ENCODE data around the gene FAM228A. TPM values are rescaled to one million over a fixed set of nuclear protein-coding genes. Genes with fewer than 3 reads are reported as not detected.

FAM228A gene
- total RNA-seq, 1 experiment from 2014 or later, result not detected

DNA sequence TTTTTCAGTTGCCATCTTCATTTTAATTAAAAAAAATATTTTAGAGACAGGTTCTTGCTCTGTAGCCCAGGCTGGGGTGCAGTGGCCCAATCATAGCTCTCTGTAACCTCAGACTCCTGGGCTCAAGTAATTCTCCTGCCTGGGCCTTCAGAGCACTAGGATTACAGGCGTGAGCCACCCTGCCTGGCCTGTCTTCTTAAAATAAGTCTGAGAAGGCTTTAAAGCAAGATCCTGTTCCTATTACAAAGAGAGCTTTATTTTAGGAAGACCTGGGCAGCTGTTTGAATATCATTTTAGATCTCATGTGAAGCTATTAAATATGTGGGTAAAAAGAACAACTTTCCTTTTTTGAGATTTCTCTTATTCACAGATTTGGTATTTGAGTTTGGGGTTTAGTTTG lies 1.5 kb downstream of the FAM228A start:
- POLR2A ChIA-PET, result no interaction called here

DNA sequence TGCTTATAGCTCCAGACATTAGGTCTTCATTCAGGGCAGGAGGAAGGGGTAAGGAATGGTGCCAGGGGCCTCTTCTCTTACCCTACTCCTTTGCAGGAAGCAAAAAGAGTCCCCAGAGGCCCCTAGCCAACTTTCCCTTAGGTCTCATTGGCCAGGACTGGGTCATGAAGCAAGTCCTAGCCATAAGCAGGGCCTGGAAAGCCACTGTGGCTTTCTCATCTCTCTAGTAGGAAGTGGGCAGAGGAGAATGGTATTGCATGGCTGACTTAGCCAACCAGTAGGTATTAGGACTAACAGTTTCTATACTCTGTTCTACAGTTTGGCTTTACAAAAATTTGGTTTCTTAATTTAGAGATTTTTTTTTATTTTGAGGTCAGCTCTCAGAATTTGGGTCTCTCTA lies 4.8 kb downstream of the FAM228A start:
- no peak for TF ChIP-seq CTCF (IDR thresholded peaks at IDR 0.05; ENCODE audit: insufficient read depth in 1 of 2, low read depth in 1 of 2, low read length in 1 of 2, severe bottlenecking in 1 of 2, unreplicated experiment in 1 of 2)
- Mint-ChIP-seq H3K9me3 (ENCODE audit: unreplicated experiment) (no peaks in the 10 kb centered on the region), H3K4me3 (ENCODE audit: unreplicated experiment) (no peak overlapping the region), H3K36me3 (ENCODE audit: insufficient read depth, unreplicated experiment) (no peaks in the 10 kb centered on the region), H3K4me1 (ENCODE audit: low read depth, unreplicated experiment) (no peaks in the 10 kb centered on the region), H3K27ac (ENCODE audit: unreplicated experiment) (no peak overlapping the region), H3K27me3 (ENCODE audit: insufficient read depth, unreplicated experiment) (no peaks in the 10 kb centered on the region)
- POLR2A ChIA-PET, result no interaction called here
- Histone ChIP-seq H3K36me3 (ENCODE audit: control insufficient read depth, insufficient read depth, low read length) (no peaks in the 10 kb centered on the region), H3K9me3 (no peaks in the 10 kb centered on the region), H3K27me3 (replicated peaks; ENCODE audit: control insufficient read depth, insufficient read depth, low read length) (no peaks in the 10 kb centered on the region), H3K4me1 (no peaks in the 10 kb centered on the region), H3K4me3 (ENCODE audit: low read depth, low read length) (no peak overlapping the region)
- intact Hi-C loops (cut with micrococcal nuclease; ENCODE audit: unreplicated experiment), result no loop called here
- DNase-seq, result no peak
- CTCF ChIA-PET, result no interaction called here
- no TSS peak for BruUV-seq (replicated peaks)

More for the DNA sequence above, 1.5 kb downstream of the FAM228A start:
- Mint-ChIP-seq H3K27me3 (ENCODE audit: insufficient read depth, unreplicated experiment) (no peaks in the 10 kb centered on the region), H3K27ac (ENCODE audit: unreplicated experiment) (no peak overlapping the region), H3K36me3 (ENCODE audit: insufficient read depth, unreplicated experiment) (no peaks in the 10 kb centered on the region), H3K4me3 (ENCODE audit: unreplicated experiment) (no peak overlapping the region), H3K9me3 (ENCODE audit: unreplicated experiment) (no peaks in the 10 kb centered on the region), H3K4me1 (ENCODE audit: low read depth, unreplicated experiment) (no peaks in the 10 kb centered on the region)
- CTCF ChIA-PET, result interaction anchor here (0.7 kb wide), 2 partner anchors 92 to 156 kb away, joined by 3 read pairs; partner anchors contain the start of gene TP53I3
- no TSS peak for BruUV-seq (replicated peaks)
- no peak for DNase-seq
- intact Hi-C loops (cut with micrococcal nuclease; ENCODE audit: unreplicated experiment), result no loop called here
- no peaks in the 10 kb centered on the region for H3K9me3 ChIP-seq
- TF ChIP-seq CTCF (IDR thresholded peaks at IDR 0.05; ENCODE audit: insufficient read depth in 1 of 2, low read depth in 1 of 2, low read length in 1 of 2, severe bottlenecking in 1 of 2, unreplicated experiment in 1 of 2), result no peak
- H3K27me3 ChIP-seq (replicated peaks; ENCODE audit: control insufficient read depth, insufficient read depth, low read length), result no peaks in the 10 kb centered on the region
- H3K4me3 ChIP-seq (ENCODE audit: low read depth, low read length), result no peak overlapping the region
- H3K4me1 ChIP-seq, result no peaks in the 10 kb centered on the region
- no peaks in the 10 kb centered on the region for H3K36me3 ChIP-seq (ENCODE audit: control insufficient read depth, insufficient read depth, low read length)

DNA sequence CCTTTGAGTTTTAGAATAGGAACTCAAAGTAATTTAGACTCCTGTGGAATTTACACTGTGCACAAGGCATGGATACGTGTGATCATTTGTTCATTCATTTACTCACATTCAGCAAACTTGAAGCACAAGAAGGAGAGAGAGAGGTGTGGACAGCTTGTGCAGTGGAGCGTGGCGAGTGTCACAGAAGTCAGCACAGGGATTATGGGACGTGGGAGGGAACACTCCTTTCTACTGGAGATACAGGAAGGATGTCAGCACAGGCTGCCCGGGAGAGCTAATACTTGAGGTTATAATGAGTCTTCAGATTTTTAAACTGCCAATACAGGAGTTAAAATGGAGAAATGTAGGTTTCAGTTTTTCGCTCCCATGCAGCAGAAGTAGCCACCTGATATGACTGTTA lies 7.0 kb downstream of the FAM228A start:
- Mint-ChIP-seq H3K36me3 (ENCODE audit: insufficient read depth, unreplicated experiment) (no peaks in the 10 kb centered on the region), H3K27ac (ENCODE audit: unreplicated experiment) (no peak overlapping the region), H3K4me3 (ENCODE audit: unreplicated experiment) (no peak overlapping the region), H3K27me3 (ENCODE audit: insufficient read depth, unreplicated experiment) (no peaks in the 10 kb centered on the region), H3K4me1 (ENCODE audit: low read depth, unreplicated experiment) (no peaks in the 10 kb centered on the region), H3K9me3 (ENCODE audit: unreplicated experiment) (no peaks in the 10 kb centered on the region)
- no TSS peak for BruUV-seq (replicated peaks)
- Histone ChIP-seq H3K9me3 (0 out of 2 replicates have a peak, but pooled peaks cover 5% of the 10 kb centered on the region), H3K4me1 (no peaks in the 10 kb centered on the region), H3K4me3 (ENCODE audit: low read depth, low read length) (no peak overlapping the region), H3K36me3 (ENCODE audit: control insufficient read depth, insufficient read depth, low read length) (no peaks in the 10 kb centered on the region), H3K27me3 (replicated peaks; ENCODE audit: control insufficient read depth, insufficient read depth, low read length) (no peaks in the 10 kb centered on the region)
- POLR2A ChIA-PET, result no interaction called here
- intact Hi-C loops (cut with micrococcal nuclease; ENCODE audit: unreplicated experiment), result no loop called here
- CTCF ChIA-PET, result no interaction called here
- no peak for DNase-seq
- no peak for TF ChIP-seq CTCF (IDR thresholded peaks at IDR 0.05; ENCODE audit: insufficient read depth in 1 of 2, low read depth in 1 of 2, low read length in 1 of 2, severe bottlenecking in 1 of 2, unreplicated experiment in 1 of 2)
